ENCODE data around the gene ABHD12.

DNA sequence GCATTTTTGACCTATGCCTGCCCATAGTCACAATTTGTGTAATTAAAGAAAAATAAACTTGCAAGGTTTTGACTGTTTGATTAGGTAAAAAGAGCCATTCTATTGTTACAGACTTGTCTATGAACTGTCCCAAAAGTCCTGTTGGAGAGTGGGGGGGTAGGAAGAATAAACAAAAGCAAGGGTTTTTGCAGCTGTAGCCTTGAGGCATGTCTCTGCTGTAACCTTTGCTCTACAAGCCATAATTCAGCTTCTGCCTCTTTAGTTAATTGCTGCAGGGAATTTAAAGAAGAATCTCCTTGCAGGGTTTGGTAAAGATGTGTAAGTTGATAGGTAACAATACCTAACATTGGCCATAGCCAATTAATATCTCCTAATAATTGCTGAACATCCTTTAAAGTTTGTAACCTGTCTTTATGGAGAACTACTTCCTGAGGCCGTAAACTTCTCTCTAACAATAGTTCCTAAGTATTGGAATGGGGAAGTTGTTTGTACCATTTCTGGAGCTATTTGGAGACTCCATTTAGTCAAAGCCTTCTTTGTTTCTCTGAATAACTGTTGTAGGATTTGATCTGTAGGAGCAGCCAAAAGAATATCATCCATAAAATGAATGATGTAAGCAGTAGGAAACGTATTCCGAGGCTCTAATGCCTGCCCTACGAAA is 7.9 kb upstream of the ABHD12 start:
- TF ChIP-seq, protein P1, sequence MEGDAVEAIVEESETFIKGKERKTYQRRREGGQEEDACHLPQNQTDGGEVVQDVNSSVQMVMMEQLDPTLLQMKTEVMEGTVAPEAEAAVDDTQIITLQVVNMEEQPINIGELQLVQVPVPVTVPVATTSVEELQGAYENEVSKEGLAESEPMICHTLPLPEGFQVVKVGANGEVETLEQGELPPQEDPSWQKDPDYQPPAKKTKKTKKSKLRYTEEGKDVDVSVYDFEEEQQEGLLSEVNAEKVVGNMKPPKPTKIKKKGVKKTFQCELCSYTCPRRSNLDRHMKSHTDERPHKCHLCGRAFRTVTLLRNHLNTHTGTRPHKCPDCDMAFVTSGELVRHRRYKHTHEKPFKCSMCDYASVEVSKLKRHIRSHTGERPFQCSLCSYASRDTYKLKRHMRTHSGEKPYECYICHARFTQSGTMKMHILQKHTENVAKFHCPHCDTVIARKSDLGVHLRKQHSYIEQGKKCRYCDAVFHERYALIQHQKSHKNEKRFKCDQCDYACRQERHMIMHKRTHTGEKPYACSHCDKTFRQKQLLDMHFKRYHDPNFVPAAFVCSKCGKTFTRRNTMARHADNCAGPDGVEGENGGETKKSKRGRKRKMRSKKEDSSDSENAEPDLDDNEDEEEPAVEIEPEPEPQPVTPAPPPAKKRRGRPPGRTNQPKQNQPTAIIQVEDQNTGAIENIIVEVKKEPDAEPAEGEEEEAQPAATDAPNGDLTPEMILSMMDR (IDR thresholded peaks at IDR 0.05): no peak
- TF ChIP-seq POLR2A (IDR thresholded peaks at IDR 0.05): no peak
